Neural crest cell (in vitro differentiated cells): ENCODE results near the gene OR2C3. TPM values are rescaled to one million over a fixed set of nuclear protein-coding genes. Genes with fewer than 3 reads are reported as not detected.

Experiments used
- DNase-seq: peaks from one replicate; pipeline ENCODE4 v3.0.0; 2021; ENCODE audit warnings: low read depth, mixed read lengths, low spot score
- H3K27ac Mint-ChIP-seq: one replicate; pipeline ENCODE4 v1.8.0; 2021; ENCODE audit warnings: mild to moderate bottlenecking, mixed read lengths; ENCODE audit not compliant: unreplicated experiment
- H3K27me3 Mint-ChIP-seq: 2 replicates; pipeline ENCODE4 v1.8.0; 2021; ENCODE audit warnings: low read depth, mild to moderate bottlenecking, mixed read lengths
- H3K36me3 Mint-ChIP-seq: 2 replicates; pipeline ENCODE4 v1.8.0; 2021; ENCODE audit warnings: low read depth, mild to moderate bottlenecking, mixed read lengths
- H3K4me1 Mint-ChIP-seq: 2 replicates; pipeline ENCODE4 v1.8.0; 2021; ENCODE audit warnings: mixed read lengths
- H3K4me3 Mint-ChIP-seq: one replicate; pipeline ENCODE4 v1.8.0; 2021; ENCODE audit warnings: mild to moderate bottlenecking, mixed read lengths
- H3K9me3 Mint-ChIP-seq: 2 replicates; pipeline ENCODE4 v1.8.0; 2021; ENCODE audit warnings: mixed read lengths
- total RNA-seq: library from RNA; stranded (reverse); gene quantifications from 2 replicates; pipeline ENCODE4 v1.2.1, GENCODE V29; 2021
- TF ChIP-seq, protein P1 (sequence below): fragments of 200-600 bp; sonication (generic); conservative IDR thresholded peaks from 2 replicates; pipeline ENCODE4 v1.5.0; 2021; ENCODE audit warnings: antibody characterized with exemption, mild to moderate bottlenecking

OR2C3 gene
- total RNA-seq, 1 donor from 2014 or later: not detected

DNA sequence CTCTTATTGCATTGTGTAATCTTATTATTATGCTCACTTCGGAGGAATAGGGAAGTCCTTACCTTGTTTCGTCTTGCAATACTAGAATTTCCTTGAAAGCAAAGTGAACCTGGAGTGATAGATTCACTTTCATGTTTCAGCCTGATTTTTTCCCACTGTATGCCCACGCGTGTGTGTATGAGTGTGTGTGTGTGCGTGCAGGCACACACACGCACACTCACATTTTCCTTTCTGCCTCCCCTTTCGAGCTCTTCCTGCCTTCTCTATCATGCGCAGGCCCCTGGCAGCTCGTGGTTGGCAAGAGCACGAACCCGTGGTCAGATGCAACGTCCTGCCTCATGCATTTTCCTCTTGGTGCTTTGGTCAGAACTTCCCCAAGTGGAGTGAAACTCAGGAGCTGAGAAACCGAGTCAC lies 12.5 kb upstream of the OR2C3 start, which contains the start of gene GCSAML:
GCSAML (plus strand) TSS at position 366 of the 414 bp plus-strand sequence. CDS start 58 bp downstream, outside the sequence.
- H3K4me1 Mint-ChIP-seq: no peaks in the 10 kb centered on the region
- no peaks in the 10 kb centered on the region for H3K27me3 Mint-ChIP-seq
- TF ChIP-seq, protein P1, sequence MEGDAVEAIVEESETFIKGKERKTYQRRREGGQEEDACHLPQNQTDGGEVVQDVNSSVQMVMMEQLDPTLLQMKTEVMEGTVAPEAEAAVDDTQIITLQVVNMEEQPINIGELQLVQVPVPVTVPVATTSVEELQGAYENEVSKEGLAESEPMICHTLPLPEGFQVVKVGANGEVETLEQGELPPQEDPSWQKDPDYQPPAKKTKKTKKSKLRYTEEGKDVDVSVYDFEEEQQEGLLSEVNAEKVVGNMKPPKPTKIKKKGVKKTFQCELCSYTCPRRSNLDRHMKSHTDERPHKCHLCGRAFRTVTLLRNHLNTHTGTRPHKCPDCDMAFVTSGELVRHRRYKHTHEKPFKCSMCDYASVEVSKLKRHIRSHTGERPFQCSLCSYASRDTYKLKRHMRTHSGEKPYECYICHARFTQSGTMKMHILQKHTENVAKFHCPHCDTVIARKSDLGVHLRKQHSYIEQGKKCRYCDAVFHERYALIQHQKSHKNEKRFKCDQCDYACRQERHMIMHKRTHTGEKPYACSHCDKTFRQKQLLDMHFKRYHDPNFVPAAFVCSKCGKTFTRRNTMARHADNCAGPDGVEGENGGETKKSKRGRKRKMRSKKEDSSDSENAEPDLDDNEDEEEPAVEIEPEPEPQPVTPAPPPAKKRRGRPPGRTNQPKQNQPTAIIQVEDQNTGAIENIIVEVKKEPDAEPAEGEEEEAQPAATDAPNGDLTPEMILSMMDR: no peak
- H3K27ac Mint-ChIP-seq: no peak within 1 kb of the TSS
- no peak for DNase-seq
- H3K9me3 Mint-ChIP-seq: peaks cover 4% of the 10 kb centered on the region
- no peak within 1 kb of the TSS for H3K4me3 Mint-ChIP-seq
- no peaks in the 10 kb centered on the region for H3K36me3 Mint-ChIP-seq

DNA sequence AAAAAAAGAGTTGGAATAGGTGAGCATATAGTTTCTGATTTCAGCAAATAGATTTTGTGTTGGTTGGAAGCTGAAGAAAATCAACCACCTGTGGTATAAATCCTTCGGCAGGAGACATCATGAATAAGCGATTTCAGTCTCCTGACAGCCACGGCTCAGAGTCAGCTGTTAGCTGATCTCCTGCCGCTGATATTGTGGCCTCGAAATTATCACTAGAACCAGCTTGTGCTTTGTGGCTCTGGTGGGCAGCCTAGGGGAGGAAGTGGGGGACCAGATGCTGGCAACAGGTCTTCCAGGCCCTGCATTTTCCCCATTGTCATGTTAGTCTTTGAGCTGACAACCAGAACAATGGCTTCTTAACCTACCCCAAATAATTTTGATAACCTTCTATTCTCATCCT lies 11.9 kb upstream of the OR2C3 start:
- peaks cover 4% of the 10 kb centered on the region for H3K9me3 Mint-ChIP-seq
- no peak for DNase-seq
- no peaks in the 10 kb centered on the region for H3K36me3 Mint-ChIP-seq
- no peak overlapping the region for H3K27ac Mint-ChIP-seq
- TF ChIP-seq, protein P1: no peak
- no peaks in the 10 kb centered on the region for H3K27me3 Mint-ChIP-seq
- H3K4me1 Mint-ChIP-seq: no peaks in the 10 kb centered on the region
- H3K4me3 Mint-ChIP-seq: no peak overlapping the region

DNA sequence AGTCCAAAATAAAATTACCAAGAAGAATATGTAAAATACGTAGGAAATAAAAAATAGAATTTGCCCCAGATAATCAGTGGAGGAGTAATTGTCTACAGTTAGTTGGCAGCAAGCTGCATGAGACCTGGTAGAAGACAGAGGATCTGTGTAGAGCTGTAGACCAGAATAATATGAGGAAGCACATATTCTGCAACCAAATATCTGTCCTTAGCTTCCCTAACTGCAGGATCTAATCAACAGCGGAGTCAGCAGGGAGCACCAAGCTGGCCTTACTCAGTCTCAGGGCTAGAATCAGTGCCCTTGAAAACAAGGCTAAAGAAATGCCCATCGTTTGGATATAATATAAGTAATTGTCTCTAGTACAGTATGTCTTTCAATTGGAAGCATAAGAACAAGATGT lies 6.6 kb upstream of the OR2C3 start:
- TF ChIP-seq, protein P1: no peak
- Mint-ChIP-seq H3K27ac (no peak overlapping the region), H3K36me3 (no peaks in the 10 kb centered on the region), H3K4me1 (no peaks in the 10 kb centered on the region), H3K9me3 (no peaks in the 10 kb centered on the region), H3K27me3 (no peaks in the 10 kb centered on the region), H3K4me3 (no peak overlapping the region)
- DNase-seq: no peak

DNA sequence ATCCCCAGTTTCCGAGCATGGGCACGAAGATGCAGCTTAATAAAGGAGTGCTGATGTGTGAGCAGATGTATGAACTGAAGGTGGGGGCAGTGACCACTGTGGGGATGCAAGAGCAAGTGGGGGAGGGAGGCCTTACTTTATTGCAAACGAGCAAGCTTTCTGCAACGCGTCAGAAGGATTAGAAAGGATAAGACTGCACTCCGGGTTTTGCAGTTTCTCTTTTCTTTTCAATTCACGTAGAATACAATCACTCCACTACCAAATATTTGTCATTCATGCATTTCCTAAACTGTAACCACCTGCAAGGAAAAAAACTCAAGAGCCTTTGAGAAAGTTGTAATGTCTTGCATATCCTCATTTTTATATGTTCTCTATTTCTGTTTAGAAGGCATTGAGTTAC lies 4.3 kb upstream of the OR2C3 start:
- DNase-seq: no peak
- TF ChIP-seq, protein P1: no peak
- H3K27ac Mint-ChIP-seq: no peak overlapping the region
- H3K4me1 Mint-ChIP-seq: no peaks in the 10 kb centered on the region
- no peaks in the 10 kb centered on the region for H3K27me3 Mint-ChIP-seq
- H3K9me3 Mint-ChIP-seq: no peaks in the 10 kb centered on the region
- H3K36me3 Mint-ChIP-seq: no peaks in the 10 kb centered on the region
- H3K4me3 Mint-ChIP-seq: no peak overlapping the region

DNA sequence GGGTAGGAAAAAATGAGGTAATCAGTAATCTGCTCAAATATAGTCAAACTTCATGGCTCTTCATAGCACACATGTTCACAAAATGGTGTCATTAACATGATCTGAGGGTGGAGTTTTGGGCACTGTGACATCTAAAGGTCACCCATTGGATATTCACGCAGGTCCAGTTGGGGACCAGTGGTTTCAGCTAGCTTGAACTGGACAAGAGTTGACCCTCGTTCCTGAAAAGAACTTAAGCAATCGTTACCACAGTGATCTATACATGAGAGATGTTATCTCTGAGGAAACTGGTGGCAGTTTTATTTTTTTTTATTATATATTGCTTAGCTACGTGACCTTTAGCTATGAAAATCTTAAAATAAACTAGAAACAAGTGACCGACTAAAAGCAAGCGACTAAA lies 3.0 kb upstream of the OR2C3 start:
- TF ChIP-seq, protein P1: no peak
- Mint-ChIP-seq H3K4me1 (no peaks in the 10 kb centered on the region), H3K27ac (no peak overlapping the region), H3K36me3 (no peaks in the 10 kb centered on the region), H3K4me3 (no peak overlapping the region), H3K9me3 (no peaks in the 10 kb centered on the region), H3K27me3 (no peaks in the 10 kb centered on the region)
- DNase-seq: no peak

DNA sequence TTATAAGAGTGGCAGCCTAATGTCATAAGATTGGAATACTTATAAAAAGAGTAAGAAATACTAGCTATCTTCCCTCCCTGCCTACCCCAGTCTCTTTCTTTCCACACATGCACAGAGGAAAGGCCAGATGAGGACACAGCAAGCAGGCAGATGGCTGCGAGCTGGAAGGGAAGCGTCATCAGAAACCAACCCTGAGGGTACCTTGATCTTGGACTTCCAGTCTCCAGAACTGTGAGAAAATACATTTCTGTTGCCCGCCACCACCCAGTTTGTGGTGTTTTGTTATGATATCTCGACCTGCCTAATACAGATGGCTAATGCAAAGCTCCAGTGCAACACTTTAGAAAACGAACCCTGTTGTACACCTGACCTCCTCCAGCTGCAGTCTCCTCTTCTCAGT lies 2.3 kb upstream of the OR2C3 start:
- TF ChIP-seq, protein P1: no peak
- H3K4me1 Mint-ChIP-seq: no peaks in the 10 kb centered on the region
- H3K27me3 Mint-ChIP-seq: no peaks in the 10 kb centered on the region
- no peaks in the 10 kb centered on the region for H3K36me3 Mint-ChIP-seq
- no peak for DNase-seq
- H3K9me3 Mint-ChIP-seq: no peaks in the 10 kb centered on the region
- no peak overlapping the region for H3K4me3 Mint-ChIP-seq
- H3K27ac Mint-ChIP-seq: no peak overlapping the region
